RWPE2 (cell line): Measurements from ENCODE around the gene FOSL2.

Source experiments
- ATAC-seq: fragments of 200-7000 bp; cut with Tn5 transposase; 3 replicates; pipeline ENCODE4 v1.9.1; 2021; ENCODE audit warnings: low read depth
- DNase-seq: peaks from one replicate; pipeline ENCODE4 v3.0.0-alpha.2; 2020; ENCODE audit warnings: low spot score
- H3K27ac ChIP-seq: fragments of 450-650 bp; 2 replicates; pipeline ENCODE4 v1.5.1; 2017; ENCODE audit warnings: mild to moderate bottlenecking; ENCODE audit not compliant: poor library complexity, severe bottlenecking
- H3K27me3 ChIP-seq: fragments of 250-450 bp; sonication (Bioruptor Pico); 2 replicates; pipeline ENCODE4 v1.5.1; 2021; ENCODE audit warnings: mild to moderate bottlenecking, moderate library complexity; ENCODE audit not compliant: insufficient read depth, poor library complexity, severe bottlenecking
- H3K36me3 ChIP-seq: fragments of 250-450 bp; sonication (Bioruptor Pico); 2 replicates; pipeline ENCODE4 v1.5.1; 2020; ENCODE audit warnings: low read depth, mild to moderate bottlenecking, moderate library complexity
- H3K4me1 ChIP-seq: fragments of 250-450 bp; sonication (Bioruptor Pico); 2 replicates; pipeline ENCODE4 v1.5.1; 2021; ENCODE audit warnings: mild to moderate bottlenecking, moderate library complexity; ENCODE audit not compliant: insufficient read depth, poor library complexity, severe bottlenecking
- H3K4me3 ChIP-seq: fragments of 250-450 bp; sonication (Bioruptor Pico); 2 replicates; pipeline ENCODE4 v1.5.1; 2021; ENCODE audit warnings: mild to moderate bottlenecking, moderate library complexity; ENCODE audit not compliant: severe bottlenecking
- H3K9me3 ChIP-seq: fragments of 250-450 bp; sonication (Bioruptor Pico); 2 replicates; pipeline ENCODE4 v1.5.1; 2021; ENCODE audit warnings: mild to moderate bottlenecking, moderate library complexity; ENCODE audit not compliant: severe bottlenecking
- CTCF ChIP-seq: fragments of 450-650 bp; IDR thresholded peaks from one replicate; pipeline ENCODE4 v1.5.1; 2017; ENCODE audit warnings: mild to moderate bottlenecking, moderate library complexity; ENCODE audit not compliant: poor library complexity, severe bottlenecking

FOSL2 gene

GRCh38 chr2:28393114-28393836 is 617 bp downstream of the FOSL2 start:
- Histone ChIP-seq H3K4me1 (peaks cover 28% of the 10 kb centered on the region), H3K27ac (peak overlapping the region; percentile 94), H3K27me3 (no peaks in the 10 kb centered on the region), H3K36me3 (peaks cover 41% of the 10 kb centered on the region), H3K4me3 (peak overlapping the region; percentile 83), H3K9me3 (no peaks in the 10 kb centered on the region)
- ATAC-seq (no peak), DNase-seq (peak; percentile 62)
- TF ChIP-seq CTCF = no peak

- H3K27ac ChIP-seq = peak overlapping the region; percentile 94
- H3K9me3 ChIP-seq = no peaks in the 10 kb centered on the region
- H3K36me3 ChIP-seq = peaks cover 53% of the 10 kb centered on the region
- peak overlapping the region; percentile 83 for H3K4me3 ChIP-seq
- H3K27me3 ChIP-seq = no peaks in the 10 kb centered on the region
- no peak for TF ChIP-seq CTCF
- ATAC-seq (no peak), DNase-seq (peak; percentile 66)
- peaks cover 35% of the 10 kb centered on the region for H3K4me1 ChIP-seq
These were observed 1.7 kb downstream of the FOSL2 start for GRCh38 chr2:28394331-28394877.

GRCh38 chr2:28394997-28395333 is 2.3 kb downstream of the FOSL2 start:
- Histone ChIP-seq H3K4me1 (peaks cover 34% of the 10 kb centered on the region), H3K36me3 (peaks cover 58% of the 10 kb centered on the region), H3K9me3 (no peaks in the 10 kb centered on the region), H3K4me3 (peak overlapping the region; percentile 83), H3K27me3 (no peaks in the 10 kb centered on the region), H3K27ac (peak overlapping the region; percentile 94)
- ATAC-seq (no peak), DNase-seq (no peak)
- no peak for TF ChIP-seq CTCF

- DNase-seq (peak; percentile 45), ATAC-seq (no peak)
- peaks cover 64% of the 10 kb centered on the region for H3K36me3 ChIP-seq
- peak overlapping the region; percentile 83 for H3K4me3 ChIP-seq
- TF ChIP-seq CTCF = no peak
- H3K27me3 ChIP-seq = no peaks in the 10 kb centered on the region
- H3K4me1 ChIP-seq = peaks cover 33% of the 10 kb centered on the region
- H3K9me3 ChIP-seq = no peaks in the 10 kb centered on the region
- peak overlapping the region; percentile 94 for H3K27ac ChIP-seq
These were observed 2.8 kb downstream of the FOSL2 start for GRCh38 chr2:28395334-28396061.
